ENCODE measurements around the gene TMIGD1. TPM values are rescaled to one million over a fixed set of nuclear protein-coding genes. Genes with fewer than 3 reads are reported as not detected.

Gene TMIGD1
- total RNA-seq, 1 donor: not detected

DNA sequence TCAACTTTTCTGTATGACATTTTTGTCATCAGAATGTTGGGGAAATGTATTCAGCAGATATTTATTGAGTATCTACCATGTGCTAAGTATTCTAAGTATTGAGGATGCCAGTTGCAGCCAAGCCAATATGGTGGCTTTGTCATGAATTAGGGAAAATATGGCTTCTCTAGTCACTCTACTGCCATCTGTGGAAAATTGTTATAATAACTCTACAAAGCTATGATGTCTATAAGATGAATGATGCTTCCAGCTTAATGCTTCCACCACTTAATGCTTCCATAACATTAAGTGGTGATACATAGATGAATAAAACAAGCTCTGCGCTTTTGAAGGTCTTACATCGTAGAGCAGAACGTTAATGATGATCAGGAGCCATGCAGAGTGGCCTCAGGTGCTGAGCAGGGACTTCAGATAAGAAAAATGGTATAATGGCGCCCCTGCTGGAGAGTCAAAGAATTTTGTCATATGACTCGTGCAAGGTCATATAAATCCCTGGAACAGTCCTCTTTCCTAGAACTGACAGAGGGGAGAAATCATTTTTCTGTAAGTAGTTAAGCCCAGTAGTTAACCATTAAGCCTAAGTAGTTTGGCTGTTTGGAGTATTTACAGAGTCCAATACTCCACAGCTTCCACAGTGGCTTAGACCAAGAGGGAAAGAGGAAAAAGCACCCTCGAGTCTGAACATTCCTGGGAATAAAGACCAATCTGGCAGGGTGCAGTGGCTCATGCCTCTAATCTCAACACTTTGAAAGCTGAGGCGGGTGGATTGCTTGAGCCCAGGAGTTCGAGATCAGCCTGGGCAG is 2.7 kb upstream of the TMIGD1 start:
- peak; percentile 61 to 68 (median 62) for DNase-seq (ENCODE audit: low read depth in 2 of 3, low spot score in 2 of 3)

DNA sequence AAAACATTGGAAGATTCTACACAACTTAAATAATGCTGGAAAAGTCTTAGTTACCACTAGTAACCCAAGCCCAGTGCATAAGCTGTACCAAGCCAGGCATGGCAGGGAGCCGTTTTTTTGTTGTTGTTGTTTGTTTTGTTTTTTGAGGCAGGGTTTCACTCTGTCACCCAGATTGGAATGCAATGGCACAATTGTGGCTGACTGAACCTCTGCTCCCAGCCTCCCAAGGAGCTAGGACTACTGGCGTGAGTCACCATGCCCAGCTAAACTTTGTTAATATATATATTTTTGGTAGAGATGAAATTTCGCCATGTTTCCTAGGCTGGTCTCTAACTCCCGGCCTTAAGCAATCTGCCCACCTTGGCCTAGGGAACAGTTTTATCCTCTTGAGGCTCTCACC is 564 bp upstream of the TMIGD1 start:
- no peak for DNase-seq (ENCODE audit: low read depth in 2 of 3, low spot score in 2 of 3)

- peak in 2 of 3 donors; percentile 43 to 51 for DNase-seq (ENCODE audit: low read depth in 2 of 3, low spot score in 2 of 3)
These were observed 1.8 kb downstream of the TMIGD1 start for GRCh38 chr17:30332057-30332542.

DNA sequence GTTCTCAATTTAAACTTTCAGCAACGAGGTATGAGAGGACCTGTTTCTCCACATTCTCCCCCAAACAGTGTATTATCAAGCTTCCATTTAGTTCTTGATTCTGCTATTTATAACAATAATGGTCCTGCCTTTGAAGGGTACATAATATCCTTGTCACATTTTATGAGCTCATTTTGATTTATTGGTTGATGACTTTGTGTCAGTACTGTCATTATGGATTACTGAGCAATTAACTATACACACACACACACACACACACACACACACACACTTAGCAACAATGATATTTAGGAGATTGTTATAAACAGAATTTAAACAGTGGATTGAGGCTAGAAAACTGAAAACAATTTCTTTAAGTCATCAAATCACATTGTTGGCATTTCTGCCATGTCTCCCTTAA is 7.0 kb downstream of the TMIGD1 start:
- no peak for DNase-seq (ENCODE audit: low read depth in 2 of 3, low spot score in 2 of 3)

DNA sequence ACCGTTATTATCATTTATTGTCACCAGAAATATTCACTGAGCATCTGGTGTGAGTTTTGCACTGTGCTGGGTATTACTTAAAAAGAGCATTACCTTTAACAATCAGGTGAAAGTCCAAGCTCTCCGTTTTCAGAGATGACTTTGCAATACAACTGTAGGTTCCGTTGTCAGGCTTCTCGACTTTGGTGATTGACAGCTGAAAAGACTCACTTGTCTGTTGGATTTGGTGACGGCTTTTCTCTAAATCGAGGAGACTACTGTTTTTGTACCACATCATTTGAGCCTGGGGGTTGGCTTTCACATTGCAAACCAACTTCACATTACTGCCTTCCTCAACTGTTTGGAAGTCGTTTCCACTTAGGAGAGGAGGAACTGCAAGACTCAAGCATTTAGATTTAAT is 9.1 kb downstream of the TMIGD1 start:
- DNase-seq (ENCODE audit: low read depth in 2 of 3, low spot score in 2 of 3): no peak

GRCh38 chr17:30323895-30324319 is 9.9 kb downstream of the TMIGD1 start:
- peak in 2 of 3 donors; percentile 51 to 73 for DNase-seq (ENCODE audit: low read depth in 2 of 3, low spot score in 2 of 3)

DNA sequence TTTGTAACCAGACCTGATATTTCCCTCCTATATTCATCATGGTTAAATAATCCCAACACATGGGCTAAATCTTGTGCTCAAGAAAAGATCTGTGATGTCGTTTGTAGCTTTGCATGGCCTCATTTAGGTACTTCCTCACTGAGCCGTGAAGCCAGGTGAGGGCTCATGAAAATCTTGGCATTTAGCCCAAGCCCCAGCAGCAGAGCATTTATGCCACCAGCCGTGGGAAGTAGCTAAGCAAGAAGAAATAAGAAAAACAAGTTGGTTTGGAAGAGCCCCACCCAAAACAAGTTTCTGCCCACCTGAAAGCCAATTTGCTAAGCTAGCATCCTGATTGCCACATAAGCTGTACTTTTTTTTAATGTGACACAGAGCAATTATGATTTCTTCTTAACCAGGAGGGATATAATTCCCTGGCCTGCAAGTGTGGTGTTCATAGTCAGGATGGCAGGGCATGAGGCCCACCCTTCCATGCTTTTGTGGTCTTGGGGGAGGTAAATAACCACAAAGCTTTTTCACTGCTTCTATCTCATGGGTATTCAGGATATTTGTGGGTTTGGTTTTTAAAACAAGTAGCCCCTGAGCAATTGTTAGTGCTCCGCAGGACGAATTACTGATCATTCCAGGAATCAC is 10.5 kb downstream of the TMIGD1 start:
- DNase-seq (ENCODE audit: low read depth in 2 of 3, low spot score in 2 of 3): peak in 2 of 3 donors; percentile 62 to 83

DNA sequence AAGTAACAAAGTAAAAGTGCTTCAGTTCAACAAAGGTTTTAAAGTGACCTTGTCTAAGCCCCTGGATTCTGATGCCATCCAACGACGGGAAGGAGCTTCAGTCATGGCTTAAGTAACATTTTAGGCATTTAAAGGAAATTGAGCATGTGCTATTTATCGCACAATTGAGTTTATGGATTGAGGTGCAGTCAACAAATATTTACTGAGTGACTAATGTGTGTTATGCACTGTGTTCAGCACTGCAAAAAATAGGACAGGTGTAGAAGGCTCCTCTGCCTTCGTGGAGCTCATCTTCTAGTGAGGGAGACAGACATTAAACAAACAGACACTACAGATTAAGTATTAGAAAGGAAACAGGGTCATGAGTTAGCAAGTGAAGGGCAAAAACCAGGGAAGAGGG is 12.5 kb downstream of the TMIGD1 start:
- no peak for DNase-seq (ENCODE audit: low read depth in 2 of 3, low spot score in 2 of 3)

- DNase-seq (ENCODE audit: low read depth in 2 of 3, low spot score in 2 of 3): no peak
These were observed 15.7 kb downstream of the TMIGD1 start for GRCh38 chr17:30318155-30318554.

DNA sequence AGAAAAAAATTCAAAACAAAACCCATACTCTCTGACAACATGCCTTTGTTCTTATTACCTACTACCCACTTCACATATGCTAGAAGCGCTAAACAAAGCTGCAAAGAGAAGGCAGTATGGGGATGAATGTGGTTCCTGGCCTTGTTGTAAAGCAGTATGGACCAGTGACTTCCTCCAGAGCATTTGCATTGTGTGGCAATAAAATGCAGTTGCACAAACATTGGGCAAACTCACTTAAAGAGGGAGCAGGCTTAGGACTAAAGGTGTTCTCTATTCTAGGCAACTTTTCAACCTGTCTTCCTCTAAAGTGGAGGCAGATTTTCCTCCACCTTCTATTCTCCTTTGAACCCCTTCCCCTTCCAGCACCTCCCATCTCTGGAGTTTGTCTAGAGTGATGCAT is 17.1 kb downstream of the TMIGD1 start:
- no peak for DNase-seq (ENCODE audit: low read depth in 2 of 3, low spot score in 2 of 3)

DNA sequence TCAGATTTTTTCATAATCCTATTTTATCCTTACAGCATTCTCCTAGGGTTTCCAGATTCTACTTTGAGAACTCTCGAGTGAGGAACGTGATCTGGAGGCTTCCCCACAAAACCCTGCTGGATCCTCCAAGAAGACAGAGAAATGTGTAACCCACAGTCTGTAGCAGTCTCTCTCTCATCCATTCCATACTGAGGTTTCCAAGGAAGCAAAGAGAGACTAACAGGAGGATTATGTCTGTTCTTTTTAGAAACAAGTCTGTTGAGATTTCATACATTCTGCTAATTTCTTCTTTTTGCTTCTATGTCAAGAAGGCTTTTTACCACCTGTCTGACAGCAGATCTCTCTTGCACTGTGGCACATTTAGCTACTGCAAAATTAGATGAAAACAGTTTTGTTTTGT is 18.8 kb downstream of the TMIGD1 start:
- no peak for DNase-seq (ENCODE audit: low read depth in 2 of 3, low spot score in 2 of 3)

- no peak for DNase-seq (ENCODE audit: low read depth in 2 of 3, low spot score in 2 of 3)
These were observed 19.4 kb downstream of the TMIGD1 start for GRCh38 chr17:30314474-30314873.

- no peak for DNase-seq (ENCODE audit: low read depth in 2 of 3, low spot score in 2 of 3)
These were observed 21.6 kb downstream of the TMIGD1 start for GRCh38 chr17:30312226-30312625.

DNA sequence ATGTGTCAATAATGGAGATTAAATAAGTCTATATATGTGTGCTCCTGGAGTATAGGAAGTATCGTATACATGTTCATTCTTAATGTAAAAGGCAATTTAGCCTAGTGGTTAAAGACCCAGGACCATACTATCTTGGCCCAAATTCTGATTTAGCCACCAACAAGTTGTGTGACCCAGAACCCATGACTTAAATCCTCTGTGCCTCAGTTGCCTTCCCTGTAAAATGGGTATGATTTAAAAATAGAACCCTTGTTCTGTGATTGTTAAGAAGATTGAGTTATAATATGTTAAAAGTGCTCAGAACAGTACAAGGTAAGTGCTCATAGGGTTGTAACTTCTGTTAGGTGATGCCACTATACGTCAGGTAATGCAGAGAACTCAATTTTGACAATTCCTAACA is 23.3 kb downstream of the TMIGD1 start:
- no peak for DNase-seq (ENCODE audit: low read depth in 2 of 3, low spot score in 2 of 3)

GRCh38 chr17:30309591-30309990 is 24.3 kb downstream of the TMIGD1 start:
- DNase-seq (ENCODE audit: low read depth in 2 of 3, low spot score in 2 of 3): no peak

DNA sequence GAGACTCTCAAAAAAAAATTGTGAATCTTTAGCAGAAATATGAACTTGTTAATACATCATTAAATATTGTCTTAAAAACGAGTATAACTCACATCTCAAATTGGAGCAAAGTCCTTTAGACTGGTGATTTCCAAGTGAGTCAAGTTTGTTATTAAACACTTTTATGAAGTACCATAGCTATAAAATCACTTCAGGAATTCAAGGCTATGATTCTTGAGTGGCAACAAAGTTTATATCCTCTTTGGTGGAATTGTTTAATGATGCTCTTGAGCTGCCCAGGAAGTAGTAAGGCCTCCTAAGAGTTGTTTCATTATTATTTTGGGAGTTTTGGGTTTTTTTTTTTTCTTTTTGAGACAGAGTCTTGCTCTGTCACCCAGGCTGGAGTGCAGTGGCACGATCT is 25.5 kb downstream of the TMIGD1 start:
- no peak for DNase-seq (ENCODE audit: low read depth in 2 of 3, low spot score in 2 of 3)

DNA sequence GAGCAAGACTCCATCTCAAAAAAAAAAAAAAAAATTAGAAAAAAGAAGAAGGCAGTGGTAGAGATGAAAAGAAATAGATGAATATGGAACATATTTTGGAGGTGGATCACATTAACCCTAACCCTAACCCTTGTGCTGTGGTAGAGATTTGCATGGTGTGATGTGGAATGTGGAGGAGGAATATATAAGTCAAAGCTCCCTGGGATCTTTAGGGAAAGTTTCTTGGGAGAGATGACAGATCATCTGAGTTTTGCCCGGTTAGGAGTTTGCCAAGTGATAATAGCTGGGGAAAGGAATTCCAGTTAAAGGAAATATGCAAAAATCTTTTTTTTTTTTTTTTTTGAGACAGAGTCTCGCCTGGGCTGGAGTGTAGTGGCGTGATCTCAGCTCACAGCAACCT is 29.1 kb downstream of the TMIGD1 start:
- DNase-seq (ENCODE audit: low read depth in 2 of 3, low spot score in 2 of 3): no peak

- no peak for DNase-seq (ENCODE audit: low read depth in 2 of 3, low spot score in 2 of 3)
These were observed 31.6 kb downstream of the TMIGD1 start for GRCh38 chr17:30302241-30302640.

GRCh38 chr17:30300818-30301217 is 33.0 kb downstream of the TMIGD1 start:
- DNase-seq (ENCODE audit: low read depth in 2 of 3, low spot score in 2 of 3): peak in 1 of 3 donors; percentile 11

DNA sequence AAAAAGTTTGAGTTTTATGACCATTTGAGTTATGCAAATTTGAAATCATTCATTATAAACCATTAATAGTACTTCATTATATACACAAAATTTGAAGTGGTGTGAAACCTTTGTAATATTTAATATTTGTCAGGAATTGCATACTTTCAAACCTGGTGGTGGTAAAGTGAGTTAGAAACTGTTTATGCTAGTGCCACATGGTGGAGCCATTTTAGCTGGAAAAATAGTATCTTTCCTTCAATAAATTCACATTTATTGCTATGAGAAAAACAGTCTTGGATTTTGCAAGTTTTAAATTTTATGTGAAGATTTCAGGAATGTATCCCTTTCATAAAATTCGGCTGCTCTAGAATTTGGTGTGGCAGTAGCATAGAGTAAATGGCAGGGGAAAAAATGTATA is 34.9 kb downstream of the TMIGD1 start:
- no peak for DNase-seq (ENCODE audit: low read depth in 2 of 3, low spot score in 2 of 3)

DNA sequence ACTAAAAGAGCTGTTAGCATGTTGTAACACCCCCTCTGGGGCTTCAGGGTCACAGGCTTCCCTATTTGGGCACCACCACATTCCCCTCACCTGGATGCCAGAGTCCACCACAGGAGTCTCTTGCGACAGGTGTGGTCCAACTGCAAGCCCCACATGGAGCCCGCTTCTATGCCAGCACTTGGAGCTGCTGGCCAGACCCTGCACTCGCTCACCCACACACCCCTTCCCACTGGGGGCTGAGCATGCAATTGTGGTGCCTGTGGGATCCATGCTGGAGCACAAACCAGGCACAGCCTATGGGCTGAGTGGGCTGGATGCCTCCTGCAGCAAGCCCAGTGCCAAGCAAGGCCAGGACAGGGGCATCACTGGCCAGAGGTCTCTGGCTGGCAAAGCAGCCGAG is 36.1 kb downstream of the TMIGD1 start:
- no peak for DNase-seq (ENCODE audit: low read depth in 2 of 3, low spot score in 2 of 3)

DNA sequence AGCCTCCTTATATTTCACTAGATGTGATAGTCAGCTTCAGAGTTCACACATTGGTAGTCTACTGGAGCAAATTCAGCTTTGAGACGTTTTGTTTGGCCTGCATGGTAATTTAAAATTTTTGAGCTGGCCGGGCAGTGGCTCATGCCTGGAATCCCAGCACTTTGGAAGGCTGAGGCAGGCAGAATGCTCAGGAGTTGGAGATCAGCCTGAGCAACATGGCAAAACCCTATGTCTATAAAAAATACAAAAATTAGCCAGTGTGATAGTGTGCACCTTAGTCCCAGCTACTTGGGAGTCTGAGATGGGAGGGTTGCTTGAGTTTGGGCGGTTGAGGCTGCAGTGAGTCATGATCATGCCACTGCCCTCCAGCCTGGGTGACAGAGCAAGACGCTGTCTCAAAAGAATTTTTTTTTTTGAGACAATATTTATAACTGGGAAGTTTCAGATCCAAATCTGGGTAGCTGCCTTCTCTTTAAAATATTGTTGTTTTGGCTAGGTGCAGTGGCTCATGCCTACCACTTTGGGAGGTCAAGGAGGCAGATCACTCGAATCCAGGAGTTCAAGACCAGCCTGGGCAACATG is 37.3 kb downstream of the TMIGD1 start:
- no peak for DNase-seq (ENCODE audit: low read depth in 2 of 3, low spot score in 2 of 3)
